CD14-positive monocyte (primary cell): ENCODE measurements around the gene ADH6. TPM values are rescaled to one million over a fixed set of nuclear protein-coding genes. Genes with fewer than 3 reads are reported as not detected.

Source experiments
- DNase-seq, 3 donors: peaks; one replicate each; pipeline ENCODE4 v3.0.0-alpha.2; 2011 to 2022
- H2AFZ ChIP-seq: 2 replicates; pipeline ENCODE4 v1.6.0; 2012; ENCODE audit warnings: mild to moderate bottlenecking, low read depth, low read length, inconsistent platforms; ENCODE audit not compliant: insufficient read depth, poor library complexity, severe bottlenecking
- H3K27ac ChIP-seq, 2 donors: 1 replicate in 1 of 2; 2 replicates in 1 of 2; pipeline ENCODE4 v1.5.1; 2012 to 2013; ENCODE audit warnings: low read length in 2 of 2, control low read depth in 1 of 2, inconsistent platforms in 1 of 2, low read depth in 1 of 2, mild to moderate bottlenecking in 1 of 2
- H3K27me3 ChIP-seq, 2 donors: one replicate each; pipeline versions ENCODE4 v1.6.0 to v1.6.1; 2011 to 2013; ENCODE audit warnings: low read length in 2 of 2; ENCODE audit not compliant: control insufficient read depth in 2 of 2, insufficient read depth in 2 of 2
- H3K36me3 ChIP-seq, 2 donors: replicated peaks in 1 of 2; 1 replicate in 1 of 2; 2 replicates in 1 of 2; pipeline versions ENCODE4 v1.5.1 to v1.6.1; 2012 to 2013; ENCODE audit warnings: low read length in 2 of 2, control low read depth in 1 of 2, inconsistent platforms in 1 of 2, mild to moderate bottlenecking in 1 of 2; ENCODE audit not compliant: insufficient read depth in 2 of 2, control insufficient read depth in 1 of 2
- H3K4me1 ChIP-seq, 2 donors: 1 replicate in 1 of 2; 2 replicates in 1 of 2; pipeline versions ENCODE4 v1.5.1 to v1.6.1; 2012 to 2013; ENCODE audit warnings: low read length in 2 of 2, control low read depth in 1 of 2, inconsistent platforms in 1 of 2, mild to moderate bottlenecking in 1 of 2, moderate library complexity in 1 of 2; ENCODE audit not compliant: insufficient read depth in 2 of 2, control insufficient read depth in 1 of 2
- H3K4me2 ChIP-seq: replicated peaks from 2 replicates; pipeline ENCODE3; 2012; ENCODE audit warnings: low read length, moderate library complexity, mild to moderate bottlenecking; ENCODE audit not compliant: poor library complexity, severe bottlenecking; ENCODE audit errors: extremely low read depth
- H3K4me3 ChIP-seq, 3 experiments: fragments of 200-600 bp in 1 of 3; sonication (generic) in 1 of 3; replicated peaks in 1 of 3; 1 replicate in 2 of 3; 2 replicates in 1 of 3; pipeline ENCODE4 v1.5.1; 2011 to 2013; ENCODE audit warnings: low read length in 3 of 3, mild to moderate bottlenecking in 3 of 3, control low read depth in 2 of 3, low read depth in 2 of 3, inconsistent platforms in 1 of 3, moderate library complexity in 1 of 3
- H3K79me2 ChIP-seq: 2 replicates; pipeline ENCODE4 v1.6.0; 2012; ENCODE audit warnings: mild to moderate bottlenecking, control low read depth, inconsistent platforms, low read length, moderate library complexity; ENCODE audit not compliant: insufficient read depth
- H3K9ac ChIP-seq: 2 replicates; pipeline ENCODE4 v1.6.0; 2017; ENCODE audit warnings: low read length, mild to moderate bottlenecking; ENCODE audit not compliant: insufficient read depth, poor library complexity, severe bottlenecking
- H3K9me3 ChIP-seq, 2 donors: replicated peaks in 1 of 2; 1 replicate in 1 of 2; 2 replicates in 1 of 2; pipeline versions ENCODE4 v1.5.1 to v1.6.1; 2012 to 2013; ENCODE audit warnings: low read length in 2 of 2, control low read depth in 1 of 2; ENCODE audit not compliant: control insufficient read depth in 1 of 2, insufficient read depth in 1 of 2
- H4K20me1 ChIP-seq: 2 replicates; pipeline ENCODE4 v1.6.0; 2012; ENCODE audit warnings: mild to moderate bottlenecking, low read length, control low read depth, moderate library complexity; ENCODE audit not compliant: insufficient read depth
- H3K27ac Mint-ChIP-seq, 7 donors: one replicate each; pipeline ENCODE4 v1.8.0; 2020; ENCODE audit warnings: mild to moderate bottlenecking in 7 of 7, mixed read lengths in 7 of 7, moderate library complexity in 6 of 7, inconsistent platforms in 2 of 7
- H3K27me3 Mint-ChIP-seq, 3 donors: one replicate each; pipeline ENCODE4 v1.8.0; 2021 to 2022; ENCODE audit warnings: low read depth in 3 of 3, mild to moderate bottlenecking in 3 of 3, mixed read lengths in 3 of 3, moderate library complexity in 3 of 3, inconsistent platforms in 1 of 3
- H3K36me3 Mint-ChIP-seq, 2 donors: one replicate each; pipeline ENCODE4 v1.8.0; 2020; ENCODE audit warnings: mixed read lengths in 2 of 2, inconsistent platforms in 1 of 2, mild to moderate bottlenecking in 1 of 2
- H3K4me1 Mint-ChIP-seq: one replicate; pipeline ENCODE4 v1.8.0; 2020; ENCODE audit warnings: mild to moderate bottlenecking, mixed read lengths
- H3K4me3 Mint-ChIP-seq, 2 donors: one replicate each; pipeline ENCODE4 v1.8.0; 2020; ENCODE audit warnings: mild to moderate bottlenecking in 2 of 2, mixed read lengths in 2 of 2, moderate library complexity in 1 of 2
- H3K9me3 Mint-ChIP-seq, 7 donors: one replicate each; pipeline ENCODE4 v1.8.0; 2020 to 2022; ENCODE audit warnings: mixed read lengths in 7 of 7, mild to moderate bottlenecking in 6 of 7, moderate library complexity in 6 of 7, inconsistent platforms in 2 of 7
- CTCF ChIP-seq: fragments of 200-600 bp; IDR thresholded peaks from one replicate; pipeline ENCODE4 v1.8.0; 2022; ENCODE audit warnings: antibody characterized with exemption, mild to moderate bottlenecking
- WGBS: methylation state at CpG from one replicate; pipeline ENCODE4 v1.1.5; 2013; ENCODE audit warnings: missing lambda C conversion rate; ENCODE audit not compliant: insufficient coverage; 5-methylcytosine and 5-hydroxymethylcytosine counted together
- intact Hi-C, 2 donors: fragments of 100-400 bp; cut with micrococcal nuclease; formaldehyde crosslinking; loops; one replicate each; pipeline versions ENCODE4 v1.15.0 to v1.15.1; 2023
- polyA plus RNA-seq, 3 donors: library from polyadenylated mRNA; depleted of rRNA in 1 of 3; unstranded in 2 of 3; stranded (reverse) in 1 of 3; fragments of 300-500 nt in 2 of 3; fragments of >200 nt in 1 of 3; fragmentation: Illumina TruSeq in 2 of 3; gene quantifications; 1 replicate in 2 of 3; 2 replicates in 1 of 3; pipeline ENCODE4 v1.2.3, GENCODE V29; 2012 to 2021

Gene ADH6
- polyA plus RNA-seq, 3 donors: not detected

- H3K4me1 ChIP-seq: no peaks in the 10 kb centered on the region
- H3K9ac ChIP-seq: no peak overlapping the region
- no peaks in the 10 kb centered on the region for H3K36me3 Mint-ChIP-seq
- H3K79me2 ChIP-seq: no peaks in the 10 kb centered on the region
- H3K27me3 ChIP-seq: no peaks in the 10 kb centered on the region
- H4K20me1 ChIP-seq: no peaks in the 10 kb centered on the region
- peaks cover 2 to 7% (median 3%) of the 10 kb centered on the region in 7 donors for H3K9me3 Mint-ChIP-seq
- no peak overlapping the region for H3K27ac ChIP-seq
- no peak for DNase-seq
- no peak overlapping the region for H3K4me3 Mint-ChIP-seq
- H3K27me3 Mint-ChIP-seq: no peaks in the 10 kb centered on the region
- H3K27ac Mint-ChIP-seq: no peak overlapping the region
- no peak overlapping the region for H3K4me2 ChIP-seq
- no peak overlapping the region for H3K4me3 ChIP-seq
- H3K4me1 Mint-ChIP-seq: no peaks in the 10 kb centered on the region
- no peaks in the 10 kb centered on the region for H3K36me3 ChIP-seq
- intact Hi-C loops: no loop called here
- WGBS: 100% methylated on average over 1 of the region's 1 CpG
- no peak for TF ChIP-seq CTCF
- H2AFZ ChIP-seq: no peak overlapping the region
- H3K9me3 ChIP-seq: no peaks in the 10 kb centered on the region
These were observed 53.1 kb downstream of the ADH6 start for GRCh38 chr4:99165978-99166377.

GRCh38 chr4:99161373-99162099 lies 57.5 kb downstream of the ADH6 start:
- no peaks in the 10 kb centered on the region for H4K20me1 ChIP-seq
- H2AFZ ChIP-seq: no peak overlapping the region
- H3K79me2 ChIP-seq: no peaks in the 10 kb centered on the region
- no peaks in the 10 kb centered on the region for H3K4me1 Mint-ChIP-seq
- H3K4me3 Mint-ChIP-seq: no peak overlapping the region
- no peak overlapping the region for H3K9ac ChIP-seq
- intact Hi-C loops: no loop called here
- DNase-seq: no peak
- no peak overlapping the region for H3K27ac Mint-ChIP-seq
- no peaks in the 10 kb centered on the region for H3K4me1 ChIP-seq
- H3K9me3 ChIP-seq: no peaks in the 10 kb centered on the region
- H3K36me3 Mint-ChIP-seq: no peaks in the 10 kb centered on the region
- H3K27ac ChIP-seq: no peak overlapping the region
- H3K4me2 ChIP-seq: no peak overlapping the region
- H3K27me3 ChIP-seq: no peaks in the 10 kb centered on the region
- H3K27me3 Mint-ChIP-seq: no peaks in the 10 kb centered on the region
- no peak overlapping the region for H3K4me3 ChIP-seq
- TF ChIP-seq CTCF: no peak
- no peaks in the 10 kb centered on the region for H3K36me3 ChIP-seq
- 92% methylated on average over 2 of the region's 3 CpGs for WGBS
- H3K9me3 Mint-ChIP-seq: peaks cover 0 to 8% (median 2%) of the 10 kb centered on the region in 7 donors
